Aorta (tissue), 5 donors: ENCODE data around the gene AQP12B. TPM values are rescaled to one million over a fixed set of nuclear protein-coding genes. Genes with fewer than 3 reads are reported as not detected.

Experiments
- ATAC-seq: fragments of 200-7000 bp; cut with Tn5 transposase; one replicate; pipeline ENCODE4 v1.9.1; 2022; ENCODE audit warnings: moderate library complexity; ENCODE audit not compliant: low FRiP score
- DNase-seq, 2 donors: peaks; one replicate each; pipeline ENCODE4 v3.0.0-alpha.2; 2020
- H3K27ac ChIP-seq, 2 donors: one replicate each; pipeline ENCODE4 v1.5.1; 2013; ENCODE audit warnings: low read length in 2 of 2, mild to moderate bottlenecking in 2 of 2, moderate library complexity in 2 of 2, control low read depth in 1 of 2, inconsistent platforms in 1 of 2, low read depth in 1 of 2
- H3K27me3 ChIP-seq, 2 donors: one replicate each; pipeline ENCODE4 v1.6.1; 2013; ENCODE audit warnings: control low read depth in 1 of 2, low read length in 1 of 2, mild to moderate bottlenecking in 1 of 2, moderate library complexity in 1 of 2; ENCODE audit not compliant: insufficient read depth in 2 of 2, control insufficient read depth in 1 of 2
- H3K36me3 ChIP-seq, 2 donors: one replicate each; pipeline ENCODE4 v1.6.1; 2013; ENCODE audit warnings: control low read depth in 1 of 2, low read length in 1 of 2, mild to moderate bottlenecking in 1 of 2; ENCODE audit not compliant: insufficient read depth in 2 of 2, control insufficient read depth in 1 of 2
- H3K4me1 ChIP-seq, 2 donors: one replicate each; pipeline ENCODE4 v1.6.1; 2013; ENCODE audit warnings: low read length in 2 of 2, control low read depth in 1 of 2, mild to moderate bottlenecking in 1 of 2, moderate library complexity in 1 of 2; ENCODE audit not compliant: insufficient read depth in 2 of 2, control insufficient read depth in 1 of 2
- H3K4me3 ChIP-seq, 2 donors: one replicate each; pipeline ENCODE4 v1.5.1; 2013; ENCODE audit warnings: low read length in 2 of 2, control low read depth in 1 of 2, mild to moderate bottlenecking in 1 of 2
- H3K9me3 ChIP-seq: one replicate; pipeline ENCODE4 v1.6.1; 2013; ENCODE audit warnings: mild to moderate bottlenecking, low read length; ENCODE audit not compliant: control insufficient read depth
- WGBS, 2 donors: extraction: QIAGEN DNeasy Blood & Tissue Kit; methylation state at CpG; one replicate each; pipeline ENCODE4 v1.1.7; 2013; 5-methylcytosine and 5-hydroxymethylcytosine counted together
- intact Hi-C, 2 donors: fragments of 100-400 bp; cut with DNase I; formaldehyde crosslinking; loops; one replicate each; pipeline versions ENCODE4 v1.14.2 to v1.15.0; 2022
- polyA plus RNA-seq, 2 donors: library from polyadenylated mRNA; stranded (reverse); fragments of 200-250 nt; gene quantifications; one replicate each; pipeline ENCODE4 v1.2.3, GENCODE V29; 2013
- total RNA-seq, 2 donors: library from RNA; stranded (reverse); fragmentation: NEBNext Ultra II Directional; extraction: Animal tissue kit (Norgen Biotek cat#: 25700); gene quantifications; one replicate each; pipeline ENCODE4 v1.2.1, GENCODE V29; 2021
- donor health status: healthy with polysubstance abuse.
- donor health status: Bipolar disorder and iron deficiency.
- donor health status: DM: no; HTN: no; CAD: no.
- donor health status: DM: no; HTN: no; CAD: no.
- donor health status: DM: yes; HTN: yes; CAD: no.

AQP12B gene
- total and polyA plus RNA-seq, 4 donors: 0.38 TPM; not detected in 3

DNA sequence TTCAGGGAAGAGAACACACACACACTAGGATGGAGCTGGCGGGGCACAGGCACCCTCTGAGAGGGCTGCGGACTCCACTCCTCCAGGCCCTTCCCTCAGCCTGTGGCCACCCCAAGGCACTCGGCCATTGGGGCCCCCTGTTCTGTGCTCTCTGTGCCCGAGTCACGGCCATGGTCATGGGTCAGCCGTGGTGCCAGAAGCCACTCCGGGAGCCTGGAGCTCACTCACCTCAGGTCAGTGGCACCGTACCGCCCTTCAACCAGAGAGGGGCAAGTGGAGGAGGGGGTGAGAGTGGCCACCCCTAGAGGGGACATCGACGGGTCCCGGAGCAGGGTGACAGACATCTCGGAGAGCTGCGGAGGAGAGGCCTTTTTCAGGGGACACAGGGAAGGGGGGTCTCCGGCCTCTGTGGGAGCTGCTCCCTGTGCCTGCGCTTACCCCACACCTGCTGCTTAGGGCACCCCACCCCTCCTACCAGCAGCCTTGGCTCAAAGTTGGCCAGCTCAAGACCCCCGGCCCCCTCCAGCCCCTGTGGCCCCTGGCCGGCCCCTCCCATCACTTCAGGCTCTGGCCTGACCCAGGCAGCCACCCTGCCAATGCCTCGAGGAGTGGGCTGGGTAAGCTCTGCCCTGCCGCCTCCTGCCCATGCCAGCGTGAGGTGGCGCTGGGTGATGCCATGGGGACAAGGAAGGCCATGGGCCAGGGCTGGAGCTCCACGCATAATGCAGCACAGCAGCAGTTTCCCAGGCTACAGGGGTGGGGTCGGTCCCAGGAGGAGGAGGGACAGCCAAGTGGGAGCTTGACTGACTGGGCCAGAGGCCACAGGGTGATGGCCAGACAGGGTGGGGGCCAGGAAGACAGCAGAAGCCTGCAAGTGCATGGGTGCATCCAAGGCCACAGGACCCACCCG, 38.3 kb upstream of the AQP12B start:
- Histone ChIP-seq H3K4me1 (no peaks in the 10 kb centered on the region), H3K9me3 (no peaks in the 10 kb centered on the region), H3K36me3 (no peaks in the 10 kb centered on the region), H3K4me3 (no peak overlapping the region), H3K27me3 (no peaks in the 10 kb centered on the region), H3K27ac (no peak overlapping the region)
- WGBS, 2 donors: 85 to 86% methylated on average over 25 of the region's 25 CpGs
- intact Hi-C loops: no loop called here
- DNase-seq (no peak), ATAC-seq (no peak)

GRCh38 chr2:240719676-240720545, 37.2 kb upstream of the AQP12B start:
- Histone ChIP-seq H3K9me3 (no peaks in the 10 kb centered on the region), H3K27ac (no peak overlapping the region), H3K4me3 (no peak overlapping the region), H3K4me1 (no peaks in the 10 kb centered on the region), H3K27me3 (no peaks in the 10 kb centered on the region), H3K36me3 (no peaks in the 10 kb centered on the region)
- no peak for ATAC-seq
- 84 to 90% methylated on average over 25 of the region's 25 CpGs for WGBS, 2 donors
- DNase-seq: no peak
- intact Hi-C loops: no loop called here

DNA sequence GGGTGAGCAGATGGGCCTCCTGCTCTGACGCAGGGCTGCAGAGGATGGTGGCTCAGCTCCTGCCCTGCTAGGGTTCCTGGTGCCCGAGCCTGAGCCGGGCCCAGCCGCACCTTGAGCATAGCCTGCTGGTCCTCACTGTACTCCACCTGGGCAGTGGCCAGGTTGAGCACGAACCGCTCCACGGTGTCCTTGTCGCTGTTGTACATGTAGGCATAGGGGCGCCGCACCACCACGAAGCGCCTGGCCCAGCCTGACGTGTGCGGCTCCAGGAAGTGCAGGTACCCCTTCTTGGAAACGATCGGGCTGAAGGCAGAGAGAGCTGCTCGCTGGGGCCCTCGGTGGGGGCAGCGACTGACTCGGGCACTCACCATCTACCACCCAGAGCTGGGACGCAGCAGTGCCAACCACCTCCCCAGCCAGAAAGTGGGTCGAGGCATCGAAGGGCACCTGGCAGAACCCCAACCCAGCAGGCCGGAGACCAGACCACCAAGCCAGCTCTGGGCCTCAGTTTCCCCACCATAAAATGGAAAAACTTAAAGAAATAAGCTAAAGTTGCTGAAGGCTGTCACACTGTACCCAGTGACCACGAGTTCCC, 36.3 kb upstream of the AQP12B start:
- DNase-seq: no peak
- WGBS, 2 donors: 92 to 93% methylated on average over 25 of the region's 25 CpGs
- H3K4me3 ChIP-seq: no peak overlapping the region
- no peak for ATAC-seq
- intact Hi-C loops: no loop called here
- no peak overlapping the region for H3K27ac ChIP-seq
- H3K27me3 ChIP-seq: no peaks in the 10 kb centered on the region
- H3K4me1 ChIP-seq: no peaks in the 10 kb centered on the region
- no peaks in the 10 kb centered on the region for H3K36me3 ChIP-seq
- H3K9me3 ChIP-seq: no peaks in the 10 kb centered on the region

- no peaks in the 10 kb centered on the region for H3K9me3 ChIP-seq
- H3K4me1 ChIP-seq: no peaks in the 10 kb centered on the region
- H3K36me3 ChIP-seq: no peaks in the 10 kb centered on the region
- no peak overlapping the region for H3K27ac ChIP-seq
- no peak for ATAC-seq
- H3K4me3 ChIP-seq: no peak overlapping the region
- no peak for DNase-seq
- no peaks in the 10 kb centered on the region for H3K27me3 ChIP-seq
- WGBS, 2 donors: 88 to 91% methylated on average over 31 of the region's 31 CpGs
- intact Hi-C loops: no loop called here
These were observed 35.2 kb upstream of the AQP12B start for GRCh38 chr2:240717681-240718581.

DNA sequence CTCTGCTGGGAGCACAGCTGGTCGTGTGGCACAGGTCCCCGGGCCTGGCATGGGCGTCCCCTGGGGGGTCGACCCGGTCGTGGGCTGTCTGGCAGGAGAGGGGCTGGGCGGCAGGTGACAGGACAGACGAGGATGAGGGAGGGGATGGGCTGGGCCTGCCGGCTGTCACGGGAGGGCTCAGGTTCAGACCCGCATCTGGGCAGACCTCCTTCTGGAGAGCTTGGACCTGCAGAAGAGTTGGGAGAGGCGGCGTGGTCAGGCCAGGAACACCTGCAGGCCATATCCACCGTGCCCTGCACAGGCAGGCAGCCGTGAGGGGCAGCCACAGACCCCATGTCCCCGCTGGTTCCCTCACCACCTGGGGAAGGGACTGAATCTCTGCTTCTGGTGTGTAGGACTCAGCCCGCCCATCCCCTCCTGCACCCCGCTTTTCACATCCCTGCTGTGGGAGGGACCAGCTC, 34.5 kb upstream of the AQP12B start:
- Histone ChIP-seq H3K4me3 (no peak overlapping the region), H3K36me3 (no peaks in the 10 kb centered on the region), H3K27ac (no peak overlapping the region), H3K9me3 (no peaks in the 10 kb centered on the region), H3K4me1 (no peaks in the 10 kb centered on the region), H3K27me3 (no peaks in the 10 kb centered on the region)
- ATAC-seq (no peak), DNase-seq (no peak)
- 85 to 91% methylated on average over 18 of the region's 18 CpGs for WGBS, 2 donors
- intact Hi-C loops: no loop called here

DNA sequence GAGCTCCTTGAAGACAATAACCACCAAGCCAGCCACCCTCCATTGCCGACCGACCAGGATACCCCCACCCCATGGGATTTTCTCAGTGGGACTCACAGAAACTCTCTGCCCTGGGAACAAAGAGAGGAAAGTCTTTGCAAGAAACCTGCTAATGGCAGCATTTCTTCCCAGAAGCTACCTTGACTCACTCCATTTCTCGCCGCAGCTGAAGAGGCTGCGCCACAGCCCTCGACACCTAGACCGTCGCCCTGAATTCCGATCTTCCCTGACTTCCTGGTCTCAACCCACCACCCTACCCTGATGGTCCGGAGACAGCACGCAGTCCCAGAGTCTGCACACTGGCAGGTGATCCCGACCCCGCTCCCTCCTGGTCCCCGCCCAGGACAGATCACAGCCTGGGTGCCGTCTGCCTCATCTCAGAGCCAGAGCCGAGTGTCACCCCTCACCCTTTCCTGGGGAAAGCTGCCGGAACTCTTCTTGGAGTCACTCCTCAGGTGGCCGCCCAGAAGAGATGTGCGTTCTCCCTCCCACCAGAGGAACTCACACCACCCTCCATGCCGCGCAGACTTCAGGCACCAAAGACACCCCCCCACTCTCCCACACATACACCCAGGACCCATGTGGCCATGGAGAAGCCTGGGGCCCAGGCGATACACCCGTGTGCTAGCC, 33.6 kb upstream of the AQP12B start:
- intact Hi-C loops: no loop called here
- DNase-seq (no peak), ATAC-seq (no peak)
- WGBS, 2 donors: 92 to 94% methylated on average over 23 of the region's 23 CpGs
- Histone ChIP-seq H3K4me1 (no peaks in the 10 kb centered on the region), H3K9me3 (no peaks in the 10 kb centered on the region), H3K27me3 (no peaks in the 10 kb centered on the region), H3K36me3 (no peaks in the 10 kb centered on the region), H3K27ac (no peak overlapping the region), H3K4me3 (no peak overlapping the region)

DNA sequence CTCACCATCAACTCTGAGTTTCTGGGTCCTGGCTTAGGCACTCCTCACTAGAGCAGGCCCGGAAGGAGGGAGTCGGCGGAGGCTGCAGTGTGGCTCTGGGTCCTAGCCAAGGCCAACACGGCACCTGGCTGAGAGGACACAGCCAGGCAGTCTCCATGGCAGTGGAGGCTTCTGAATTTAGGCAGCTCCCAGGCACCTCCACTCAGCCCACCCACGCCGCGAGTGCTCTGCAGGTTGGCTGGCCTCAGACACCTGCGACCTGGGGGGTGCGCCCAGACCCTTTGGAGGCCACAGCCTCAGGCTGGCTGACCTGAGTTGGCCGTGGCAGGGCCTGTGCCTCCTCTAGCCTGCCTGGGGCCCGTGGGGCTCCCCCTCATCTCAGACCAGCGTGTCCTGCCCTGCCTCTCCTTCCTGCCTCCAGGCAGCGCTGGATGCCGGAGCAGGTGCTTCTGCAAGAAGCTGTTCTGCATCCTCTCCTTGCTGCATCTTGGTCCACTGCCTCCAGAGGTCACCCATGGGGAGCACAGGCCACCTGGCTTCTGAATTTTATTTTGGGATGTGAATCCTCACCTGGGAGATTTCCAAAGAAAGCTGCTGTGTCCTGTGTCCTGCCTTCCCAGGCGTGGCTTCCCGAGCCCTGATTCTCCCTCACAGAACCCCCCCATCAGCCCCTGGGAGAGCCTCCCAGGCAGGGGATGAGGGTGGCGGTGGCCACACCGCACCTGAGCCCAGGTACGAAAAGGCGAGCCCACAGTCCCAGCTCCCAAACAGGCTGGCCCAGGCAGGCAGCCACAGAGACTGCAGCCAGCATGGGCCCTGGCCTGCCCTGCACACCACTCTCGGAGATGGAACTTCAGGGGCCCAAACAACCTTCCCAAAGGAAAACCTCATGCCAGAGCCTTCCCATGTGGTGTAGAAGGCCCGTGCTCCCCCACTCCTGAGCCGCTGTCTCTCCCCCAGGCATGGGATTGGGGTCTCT, 32.4 kb upstream of the AQP12B start:
- Histone ChIP-seq H3K36me3 (no peaks in the 10 kb centered on the region), H3K4me3 (no peak overlapping the region)
- intact Hi-C loops: no loop called here

More for the DNA sequence above, 32.4 kb upstream of the AQP12B start:
- WGBS, 2 donors: 76% methylated on average over 23 of the region's 23 CpGs
- ATAC-seq: no peak
- Histone ChIP-seq H3K27me3 (no peaks in the 10 kb centered on the region), H3K4me1 (no peaks in the 10 kb centered on the region), H3K27ac (no peak overlapping the region), H3K9me3 (no peaks in the 10 kb centered on the region)
- DNase-seq: no peak
